Spleen (tissue), 7 donors: ENCODE data around the gene SIGLEC1.

Experiments used
- POLR2A ChIP-seq, 3 donors: fragments of 450-650 bp; IDR thresholded peaks; one replicate each; pipeline ENCODE4 v1.5.1; 2017; ENCODE audit warnings: antibody characterized with exemption in 3 of 3, mild to moderate bottlenecking in 1 of 3
- POLR2AphosphoS5 ChIP-seq, 3 donors: sonication (generic); formaldehyde crosslinking; IDR thresholded peaks; one replicate each; pipeline ENCODE4 v1.5.1; 2017; ENCODE audit warnings: antibody characterized with exemption in 3 of 3
- TF ChIP-seq, protein P1 (sequence below), 11 experiments: fragments of 200-600 bp in 7 of 11; fragments of 450-650 bp in 4 of 11; sonication (generic) in 4 of 11; IDR thresholded peaks in 8 of 11; conservative IDR thresholded peaks in 3 of 11; 1 replicate in 7 of 11; 2 replicates in 4 of 11; pipeline versions ENCODE4 v1.4.0 to v1.8.0; 2016 to 2021; ENCODE audit warnings: antibody characterized with exemption in 11 of 11, inconsistent platforms in 4 of 11, mild to moderate bottlenecking in 1 of 11
- donor health status: DM: no; HTN: no; CAD: no; lungs with moderate emphysema.
- donor health status: DM: no; HTN: no; CAD: no.
- donor health status: DM: no; HTN: no; CAD: no.

DNA sequence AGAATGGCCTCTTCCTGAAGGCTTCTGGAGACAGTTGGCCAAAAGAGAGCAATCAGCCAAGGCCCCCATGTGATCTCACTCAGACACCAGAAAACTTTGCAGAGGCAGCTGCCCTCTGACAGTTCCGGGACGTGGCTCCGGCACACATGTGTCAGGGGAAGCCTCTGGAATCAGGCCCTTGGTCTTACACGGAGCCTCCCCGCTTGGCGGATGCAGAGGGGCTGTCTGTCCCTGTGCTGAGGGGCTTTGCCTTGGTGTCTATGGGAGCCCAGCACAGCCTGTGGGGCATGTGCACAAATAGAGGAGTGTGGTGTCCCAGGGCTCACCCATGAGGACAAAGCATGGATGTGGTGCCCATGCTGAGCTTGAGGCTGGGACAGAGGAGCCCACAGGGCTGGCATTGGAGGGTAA, 13.8 kb downstream of the SIGLEC1 start:
- no peak for TF ChIP-seq POLR2AphosphoS5 (IDR thresholded peaks at IDR 0.05)
- TF ChIP-seq, protein P1, sequence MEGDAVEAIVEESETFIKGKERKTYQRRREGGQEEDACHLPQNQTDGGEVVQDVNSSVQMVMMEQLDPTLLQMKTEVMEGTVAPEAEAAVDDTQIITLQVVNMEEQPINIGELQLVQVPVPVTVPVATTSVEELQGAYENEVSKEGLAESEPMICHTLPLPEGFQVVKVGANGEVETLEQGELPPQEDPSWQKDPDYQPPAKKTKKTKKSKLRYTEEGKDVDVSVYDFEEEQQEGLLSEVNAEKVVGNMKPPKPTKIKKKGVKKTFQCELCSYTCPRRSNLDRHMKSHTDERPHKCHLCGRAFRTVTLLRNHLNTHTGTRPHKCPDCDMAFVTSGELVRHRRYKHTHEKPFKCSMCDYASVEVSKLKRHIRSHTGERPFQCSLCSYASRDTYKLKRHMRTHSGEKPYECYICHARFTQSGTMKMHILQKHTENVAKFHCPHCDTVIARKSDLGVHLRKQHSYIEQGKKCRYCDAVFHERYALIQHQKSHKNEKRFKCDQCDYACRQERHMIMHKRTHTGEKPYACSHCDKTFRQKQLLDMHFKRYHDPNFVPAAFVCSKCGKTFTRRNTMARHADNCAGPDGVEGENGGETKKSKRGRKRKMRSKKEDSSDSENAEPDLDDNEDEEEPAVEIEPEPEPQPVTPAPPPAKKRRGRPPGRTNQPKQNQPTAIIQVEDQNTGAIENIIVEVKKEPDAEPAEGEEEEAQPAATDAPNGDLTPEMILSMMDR (IDR thresholded peaks at IDR 0.05 in 8 of 11, conservative IDR thresholded peaks at IDR 0.05 in 3 of 11), result no peak
- TF ChIP-seq POLR2A (IDR thresholded peaks at IDR 0.05), result no peak
